Natural killer cell treated with Interleukin-12 subunit alpha and Interleukin-12 subunit beta and Interleukin-15 and Interleukin-18, amount 100 ng/mL, for 72 hours (primary cell): ENCODE results near the gene SAMM50. TPM values are rescaled to one million over a fixed set of nuclear protein-coding genes. Genes with fewer than 3 reads are reported as not detected.

Experiments used
- ATAC-seq, 2 donors: fragments of 150-1000 bp; cut with Tn5 transposase in 1 of 2; sonication (Bioruptor Pico), chemical (Tn5 transposase) in 1 of 2; 2 replicates each; pipeline ENCODE4 v1.10.0; 2021
- DNase-seq: peaks from one replicate; pipeline ENCODE4 v3.0.0; 2022; ENCODE audit warnings: low spot score
- H3K27ac Mint-ChIP-seq, 2 donors: 1 replicate in 1 of 2; 2 replicates in 1 of 2; pipeline ENCODE4 v1.8.0; 2022; ENCODE audit warnings: mixed read lengths in 2 of 2, mild to moderate bottlenecking in 1 of 2, moderate library complexity in 1 of 2
- H3K27me3 Mint-ChIP-seq, 2 donors: 1 replicate in 1 of 2; 2 replicates in 1 of 2; pipeline ENCODE4 v1.8.0; 2022; ENCODE audit warnings: mixed read lengths in 2 of 2
- H3K36me3 Mint-ChIP-seq: one replicate; pipeline ENCODE4 v1.8.0; 2022; ENCODE audit warnings: mixed read lengths
- H3K4me1 Mint-ChIP-seq, 2 donors: 1 replicate in 1 of 2; 2 replicates in 1 of 2; pipeline ENCODE4 v1.8.0; 2022; ENCODE audit warnings: low read depth in 2 of 2, mixed read lengths in 2 of 2, mild to moderate bottlenecking in 1 of 2
- H3K4me3 Mint-ChIP-seq: one replicate; pipeline ENCODE4 v1.8.0; 2022; ENCODE audit warnings: mixed read lengths
- H3K9me3 Mint-ChIP-seq: 2 replicates; pipeline ENCODE4 v1.8.0; 2022; ENCODE audit warnings: mixed read lengths
- total RNA-seq, 2 donors: library from RNA; stranded (reverse); gene quantifications; one replicate each; pipeline ENCODE4 v1.2.3, GENCODE V29; 2022

SAMM50 gene
- total RNA-seq, 2 donors from 2014 or later, result 45.5 to 46.5 TPM

GRCh38 chr22:43955883-43956782 lies 891 bp downstream of the SAMM50 start:
- DNase-seq (no peak), ATAC-seq (no peak)
- Mint-ChIP-seq H3K9me3 (no peaks in the 10 kb centered on the region), H3K27me3 (peaks cover 0 to 7% of the 10 kb centered on the region in 2 donors), H3K4me3 (peak overlapping the region; percentile 95), H3K27ac (peak overlapping the region; percentile 77 to 79), H3K36me3 (peaks cover 10% of the 10 kb centered on the region), H3K4me1 (peaks cover 28 to 31% of the 10 kb centered on the region in 2 donors)

- Mint-ChIP-seq H3K4me1 (peaks cover 28 to 31% of the 10 kb centered on the region in 2 donors), H3K27ac (peak overlapping the region; percentile 77 to 79), H3K27me3 (peaks cover 0 to 2% of the 10 kb centered on the region in 2 donors), H3K4me3 (peak overlapping the region; percentile 95), H3K36me3 (peaks cover 10% of the 10 kb centered on the region), H3K9me3 (no peaks in the 10 kb centered on the region)
- ATAC-seq (no peak), DNase-seq (no peak)
Observed at GRCh38 chr22:43956805-43957463, 1.7 kb downstream of the SAMM50 start.

DNA sequence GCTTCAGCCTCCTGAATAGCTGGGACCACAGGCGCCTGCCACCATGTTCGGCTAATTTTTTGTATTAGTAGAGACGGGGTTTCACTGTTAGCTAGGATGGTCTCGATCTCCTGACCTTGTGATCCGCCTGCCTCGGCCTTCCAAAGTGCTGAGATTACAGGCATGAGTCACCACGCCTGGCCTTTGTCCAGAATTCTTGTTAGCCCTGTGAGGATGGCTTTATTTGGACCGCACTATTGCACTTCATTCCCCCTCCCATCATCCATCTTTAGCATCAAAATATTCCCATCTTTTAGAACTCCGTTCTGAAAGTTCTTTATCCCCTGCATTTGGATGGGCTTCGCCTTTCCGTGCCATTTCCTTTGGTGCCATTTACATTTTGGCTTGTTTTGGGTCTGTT lies 2.6 kb downstream of the SAMM50 start:
- peak overlapping the region; percentile 46 for H3K4me3 Mint-ChIP-seq
- ATAC-seq (no peak), DNase-seq (no peak)
- peaks cover 10% of the 10 kb centered on the region for H3K36me3 Mint-ChIP-seq
- H3K4me1 Mint-ChIP-seq, result peaks cover 28 to 31% of the 10 kb centered on the region in 2 donors
- H3K27ac Mint-ChIP-seq, result no peak overlapping the region
- H3K27me3 Mint-ChIP-seq, result no peaks in the 10 kb centered on the region
- H3K9me3 Mint-ChIP-seq, result no peaks in the 10 kb centered on the region

- ATAC-seq, result no peak
- no peak overlapping the region for H3K4me3 Mint-ChIP-seq
Observed at GRCh38 chr22:43964314-43964857, 9.1 kb downstream of the SAMM50 start.

GRCh38 chr22:43967069-43967468 lies 11.8 kb downstream of the SAMM50 start:
- Mint-ChIP-seq H3K9me3 (no peaks in the 10 kb centered on the region), H3K4me1 (peaks cover 10 to 12% of the 10 kb centered on the region in 2 donors), H3K27ac (no peak overlapping the region), H3K36me3 (peaks cover 24% of the 10 kb centered on the region), H3K4me3 (no peak overlapping the region), H3K27me3 (no peaks in the 10 kb centered on the region)
- DNase-seq (no peak), ATAC-seq (no peak)

More at GRCh38 chr22:43964314-43964857, 9.1 kb downstream of the SAMM50 start:
- DNase-seq, result no peak
- H3K27ac Mint-ChIP-seq, result no peak overlapping the region
- peaks cover 24% of the 10 kb centered on the region for H3K36me3 Mint-ChIP-seq
- no peaks in the 10 kb centered on the region for H3K9me3 Mint-ChIP-seq
- no peaks in the 10 kb centered on the region for H3K27me3 Mint-ChIP-seq
- H3K4me1 Mint-ChIP-seq, result peaks cover 2 to 8% of the 10 kb centered on the region in 2 donors

DNA sequence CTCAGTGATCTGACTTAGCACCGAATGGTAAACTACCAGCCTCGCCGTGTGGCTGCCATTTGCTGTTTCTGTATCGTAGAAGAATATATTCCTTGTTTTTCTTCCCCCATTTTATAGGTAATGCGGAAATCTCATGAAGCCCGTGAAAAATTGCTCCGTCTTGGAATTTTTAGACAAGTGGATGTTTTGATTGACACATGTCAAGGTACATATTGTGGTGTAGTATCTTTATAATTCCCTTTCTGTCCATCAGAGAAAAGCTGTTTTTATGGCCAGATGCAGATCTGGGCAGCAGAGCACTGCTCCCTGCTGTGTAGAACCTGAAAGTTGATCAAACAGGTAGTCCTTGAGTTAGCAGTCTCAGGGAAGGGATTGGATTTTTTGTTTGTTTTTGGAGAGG lies 13.4 kb downstream of the SAMM50 start:
- Mint-ChIP-seq H3K4me3 (no peak overlapping the region), H3K36me3 (peaks cover 24% of the 10 kb centered on the region), H3K27ac (no peak overlapping the region), H3K9me3 (no peaks in the 10 kb centered on the region), H3K4me1 (peaks cover 10 to 12% of the 10 kb centered on the region in 2 donors), H3K27me3 (no peaks in the 10 kb centered on the region)
- ATAC-seq, result no peak
- no peak for DNase-seq

DNA sequence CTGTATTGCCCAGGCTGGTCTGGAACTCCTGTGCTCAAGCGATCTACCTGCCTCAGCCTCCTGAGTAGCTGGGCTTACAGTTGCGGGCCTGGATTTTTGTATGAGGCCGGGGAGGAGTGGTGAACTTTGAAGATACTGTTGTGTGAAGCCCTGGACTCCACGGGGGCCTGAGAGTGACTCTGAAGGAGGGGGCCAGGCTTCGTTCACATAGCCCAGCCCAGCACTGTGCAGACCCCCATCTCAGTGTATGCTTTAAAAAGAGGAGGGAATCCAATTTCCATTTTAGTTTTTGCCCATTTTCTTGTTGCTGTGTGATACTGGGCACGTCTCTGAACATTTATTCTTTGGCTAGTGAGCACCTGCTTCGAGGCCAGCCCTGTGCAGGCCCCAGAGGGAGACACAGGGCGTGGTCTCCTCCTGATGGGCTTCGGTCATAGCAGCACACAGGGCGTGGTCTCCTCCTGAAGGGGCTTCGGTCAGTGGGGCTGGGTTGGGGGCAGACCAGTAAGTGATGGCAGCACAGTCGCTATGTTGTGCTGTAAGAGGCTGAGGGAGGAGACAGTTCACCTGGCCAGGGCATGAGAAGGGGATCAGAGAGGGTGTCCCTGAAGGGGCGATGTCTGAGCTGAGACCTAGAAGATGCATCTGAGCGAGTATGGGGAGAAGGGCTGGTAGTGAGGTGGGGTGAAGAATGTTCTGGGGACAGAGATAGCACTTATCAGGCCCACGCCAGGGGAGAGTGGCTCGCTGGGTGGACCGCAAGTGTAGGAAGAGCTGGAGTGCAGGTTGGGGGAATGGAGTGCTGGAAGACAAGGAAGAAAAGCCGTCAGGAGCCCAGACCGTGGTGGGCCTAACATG lies 14.0 kb downstream of the SAMM50 start:
- no peak overlapping the region for H3K27ac Mint-ChIP-seq
- H3K9me3 Mint-ChIP-seq, result no peaks in the 10 kb centered on the region
- no peaks in the 10 kb centered on the region for H3K27me3 Mint-ChIP-seq
- DNase-seq (no peak), ATAC-seq (no peak)
- H3K4me3 Mint-ChIP-seq, result no peak overlapping the region
- peaks cover 10 to 12% of the 10 kb centered on the region in 2 donors for H3K4me1 Mint-ChIP-seq
- H3K36me3 Mint-ChIP-seq, result peaks cover 20% of the 10 kb centered on the region

DNA sequence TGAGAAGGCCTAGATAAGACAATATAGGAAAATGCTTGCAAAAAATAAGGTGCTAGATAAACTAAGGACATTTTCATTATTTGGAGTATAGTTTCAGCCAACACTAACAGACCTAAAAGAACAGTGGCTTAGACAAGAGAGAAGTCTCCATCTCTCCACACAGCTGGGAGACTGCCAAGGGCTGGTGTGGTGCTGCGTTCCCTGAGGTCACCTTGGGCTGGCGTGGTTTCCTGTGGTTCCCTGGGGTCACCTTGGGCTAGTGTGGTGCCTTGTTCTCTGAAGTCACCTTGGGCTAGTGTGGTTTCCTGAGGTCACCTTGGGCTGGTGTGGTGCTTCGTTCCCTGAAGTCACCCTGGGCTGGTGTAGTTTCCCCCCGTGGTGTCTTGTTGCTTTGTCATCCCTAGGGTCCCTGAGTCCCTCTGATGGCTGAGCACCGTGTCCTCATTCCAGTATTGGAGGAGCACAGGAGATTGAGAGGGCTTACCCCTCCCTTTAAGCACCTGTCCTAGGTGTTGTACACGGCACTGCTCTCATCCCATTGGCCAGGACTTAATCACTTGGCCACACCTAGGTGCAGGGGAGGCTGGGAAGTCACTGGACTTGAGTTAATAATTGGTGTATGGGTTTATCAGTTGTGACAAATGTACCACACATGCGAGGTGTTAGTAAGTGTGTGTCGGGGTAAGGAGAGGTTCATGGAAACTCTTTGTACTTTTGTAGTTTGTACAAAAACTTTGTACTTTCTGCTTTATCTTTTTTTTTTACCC lies 14.9 kb downstream of the SAMM50 start:
- no peak for DNase-seq
- no peaks in the 10 kb centered on the region for H3K9me3 Mint-ChIP-seq
- H3K4me3 Mint-ChIP-seq, result no peak overlapping the region
- H3K27me3 Mint-ChIP-seq, result no peaks in the 10 kb centered on the region
- no peak overlapping the region for H3K27ac Mint-ChIP-seq
- peaks cover 10 to 12% of the 10 kb centered on the region in 2 donors for H3K4me1 Mint-ChIP-seq
- H3K36me3 Mint-ChIP-seq, result peaks cover 14% of the 10 kb centered on the region
- ATAC-seq, result no peak

DNA sequence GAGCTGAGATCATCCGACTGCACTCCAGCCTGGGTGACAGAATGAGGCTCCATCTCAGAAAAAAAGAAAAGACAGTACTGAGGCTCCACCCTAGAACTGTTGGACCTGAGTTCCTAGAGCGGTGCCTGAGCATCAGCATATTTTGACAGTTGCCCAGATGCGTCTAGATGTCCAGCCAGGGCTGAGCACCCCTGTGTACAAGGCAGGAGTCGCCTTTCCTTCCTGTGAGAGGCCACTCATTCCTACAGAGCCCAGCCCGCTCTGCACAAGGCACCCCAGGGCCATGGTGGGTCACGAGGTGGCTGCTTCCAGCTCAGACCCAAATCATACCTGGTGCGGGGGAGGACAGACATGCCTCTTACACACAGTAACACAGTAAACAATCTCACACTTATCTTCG lies 15.9 kb downstream of the SAMM50 start:
- H3K9me3 Mint-ChIP-seq, result no peaks in the 10 kb centered on the region
- peaks cover 14% of the 10 kb centered on the region for H3K36me3 Mint-ChIP-seq
- no peak for DNase-seq
- peaks cover 10 to 12% of the 10 kb centered on the region in 2 donors for H3K4me1 Mint-ChIP-seq
- H3K27ac Mint-ChIP-seq, result no peak overlapping the region
- H3K4me3 Mint-ChIP-seq, result no peak overlapping the region
- no peaks in the 10 kb centered on the region for H3K27me3 Mint-ChIP-seq
- ATAC-seq, result no peak

DNA sequence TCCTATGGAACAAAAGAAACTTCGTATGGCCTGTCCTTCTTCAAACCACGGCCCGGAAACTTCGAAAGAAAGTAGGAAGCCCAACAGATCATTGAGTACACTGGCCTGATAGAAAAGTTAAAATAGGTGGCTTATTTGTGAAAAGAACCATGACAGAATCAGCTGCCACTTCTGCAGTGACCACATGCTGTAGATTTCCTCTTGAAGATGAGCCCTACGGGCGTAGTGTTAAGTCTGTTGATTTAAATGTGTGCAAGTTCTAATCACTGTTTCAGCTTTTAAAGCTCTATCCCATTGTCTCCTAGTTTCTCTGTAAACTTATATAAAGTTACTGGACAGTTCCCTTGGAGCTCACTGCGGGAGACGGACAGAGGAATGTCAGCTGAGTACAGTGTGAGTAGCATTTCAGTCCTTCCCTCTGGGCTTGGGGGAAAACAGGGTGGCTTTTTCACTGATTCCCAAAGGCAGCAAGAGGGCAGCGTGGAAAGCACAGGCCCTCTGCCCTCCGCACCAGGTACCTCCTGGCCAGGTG lies 17.8 kb downstream of the SAMM50 start:
- no peak for ATAC-seq
- H3K27me3 Mint-ChIP-seq, result no peaks in the 10 kb centered on the region
- no peaks in the 10 kb centered on the region for H3K9me3 Mint-ChIP-seq
- no peak overlapping the region for H3K4me3 Mint-ChIP-seq
- H3K36me3 Mint-ChIP-seq, result no peaks in the 10 kb centered on the region
- no peak overlapping the region for H3K27ac Mint-ChIP-seq
- DNase-seq, result no peak
- H3K4me1 Mint-ChIP-seq, result peaks cover 6 to 10% of the 10 kb centered on the region in 2 donors

GRCh38 chr22:43974028-43974545 lies 18.8 kb downstream of the SAMM50 start:
- DNase-seq (no peak), ATAC-seq (no peak)
- Mint-ChIP-seq H3K36me3 (peaks cover 5% of the 10 kb centered on the region), H3K4me3 (no peak overlapping the region), H3K27ac (no peak overlapping the region), H3K27me3 (no peaks in the 10 kb centered on the region), H3K9me3 (no peaks in the 10 kb centered on the region), H3K4me1 (peaks cover 6 to 10% of the 10 kb centered on the region in 2 donors)

DNA sequence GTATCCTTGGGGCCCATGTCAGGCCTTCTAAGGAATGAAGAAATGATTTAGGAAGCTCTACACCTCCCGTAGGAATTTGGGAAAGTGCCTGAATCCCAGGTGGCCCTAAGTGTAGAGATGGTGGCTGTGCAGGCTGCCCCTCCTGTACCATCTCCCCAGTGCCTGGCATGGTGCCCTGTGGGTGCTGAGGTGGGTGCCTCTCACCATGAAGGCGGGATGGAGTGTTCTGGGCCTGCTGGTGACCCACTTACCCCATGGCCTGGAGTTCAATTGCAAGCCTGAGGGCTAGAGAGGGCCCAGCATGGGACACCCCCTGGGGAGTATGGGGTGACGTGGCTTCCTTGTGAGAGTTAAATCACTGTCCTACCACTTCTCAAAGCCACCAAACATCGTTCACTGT lies 19.8 kb downstream of the SAMM50 start:
- Mint-ChIP-seq H3K27ac (no peak overlapping the region), H3K4me3 (no peak overlapping the region), H3K36me3 (peaks cover 14% of the 10 kb centered on the region), H3K9me3 (no peaks in the 10 kb centered on the region), H3K4me1 (peaks cover under 1% of the 10 kb centered on the region in 2 donors), H3K27me3 (no peaks in the 10 kb centered on the region)
- no peak for ATAC-seq
- no peak for DNase-seq
